HCT116 (cell line): ENCODE results near the gene KCNK10. TPM values are rescaled to one million over a fixed set of nuclear protein-coding genes. Genes with fewer than 3 reads are reported as not detected.

Source experiments
- ATAC-seq: fragments of 200-7000 bp; cut with Tn5 transposase; 2 replicates; pipeline ENCODE4 v1.9.1; 2020; ENCODE audit warnings: mild to moderate bottlenecking, moderate library complexity
- BruUV-seq: library from RNA; stranded (reverse); fragments of 400-500 nt; replicated peaks from 2 replicates; lab custom pipeline; 2021; lab: Mats Ljungman, UMichigan
- CTCF ChIA-PET: fragments of 300-600 bp; sonication (Branson Sonifier 250); formaldehyde crosslinking; loops from one replicate; lab custom pipeline; 2021; ENCODE audit warnings: antibody characterized with exemption; lab: Charles Lee
- POLR2A ChIA-PET: fragments of 300-600, 350-600 bp; sonication (Branson Sonifier 250); formaldehyde crosslinking; loops from one replicate; lab custom pipeline; 2021; ENCODE audit warnings: antibody characterized with exemption; lab: Charles Lee
- RAD21 ChIA-PET, 2 experiments: fragments of 300-600 bp; sonication (Branson Sonifier 250); formaldehyde crosslinking; loops; one replicate each; lab custom pipeline; 2023; ENCODE audit warnings: low total read pairs in 2 of 2; ENCODE audit not compliant: uncharacterized antibody in 2 of 2, unreplicated experiment in 2 of 2, low non-redundant PET in 1 of 2; lab: Charles Lee
- DNase-seq: peaks from one replicate; pipeline ENCODE4 v3.0.0-alpha.2; 2010; ENCODE audit warnings: low read depth, low spot score
- H2AFZ ChIP-seq: fragments of 200-600 bp; shearing (Covaris generic), sonication (generic); 2 replicates; pipeline ENCODE4 v1.6.1; 2017; ENCODE audit warnings: low read depth, mixed run types, mixed read lengths, antibody characterized with exemption, low read length; ENCODE audit not compliant: poor library complexity, severe bottlenecking
- H3K27ac ChIP-seq: 2 replicates; pipeline ENCODE4 v1.5.1; 2012; ENCODE audit warnings: low read depth, low read length
- H3K27me3 ChIP-seq: fragments of 200-600 bp; sonication (generic); 2 replicates; pipeline ENCODE4 v1.6.1; 2016; ENCODE audit warnings: mixed run types, low read length, mixed read lengths; ENCODE audit not compliant: insufficient read depth
- H3K36me3 ChIP-seq, 2 experiments: fragments of 200-500 bp in 1 of 2; fragments of 200-600 bp in 1 of 2; sonication (Bioruptor generic) in 1 of 2; sonication (generic) in 1 of 2; 2 replicates each; pipeline versions ENCODE4 v1.5.1 to v1.6.1; 2014 to 2016; ENCODE audit warnings: low read length in 2 of 2, inconsistent platforms in 1 of 2, mixed read lengths in 1 of 2, mixed run types in 1 of 2; ENCODE audit not compliant: insufficient read depth in 2 of 2, control insufficient read depth in 1 of 2
- H3K4me1 ChIP-seq, 2 experiments: fragments of 200-600 bp in 1 of 2; sonication (generic) in 1 of 2; 2 replicates each; pipeline versions ENCODE4 v1.5.1 to v1.6.1; 2012 to 2017; ENCODE audit warnings: low read length in 2 of 2, inconsistent platforms in 1 of 2, mild to moderate bottlenecking in 1 of 2, mixed read lengths in 1 of 2, mixed run types in 1 of 2, moderate library complexity in 1 of 2; ENCODE audit not compliant: insufficient read depth in 2 of 2, control insufficient read depth in 1 of 2
- H3K4me2 ChIP-seq: fragments of 200-600 bp; sonication (generic); 2 replicates; pipeline ENCODE4 v1.6.1; 2017; ENCODE audit warnings: mixed run types, low read length, mixed read lengths
- H3K4me3 ChIP-seq, 2 experiments: fragments of 200-600 bp in 1 of 2; sonication (generic) in 1 of 2; replicated peaks in 1 of 2; 2 replicates each; pipeline ENCODE4 v1.5.1; 2011 to 2016; ENCODE audit warnings: low read length in 2 of 2, control low read depth in 1 of 2, low read depth in 1 of 2, mild to moderate bottlenecking in 1 of 2, mixed read lengths in 1 of 2, mixed run types in 1 of 2
- H3K79me2 ChIP-seq: fragments of 200-600 bp; sonication (generic); 2 replicates; pipeline ENCODE4 v1.6.1; 2017; ENCODE audit warnings: mild to moderate bottlenecking, mixed run types, low read length, moderate library complexity, mixed read lengths; ENCODE audit not compliant: insufficient read depth
- H3K9ac ChIP-seq: fragments of 200-600 bp; sonication (generic); 2 replicates; pipeline ENCODE4 v1.6.1; 2016; ENCODE audit warnings: low read length, mixed read lengths
- H3K9me2 ChIP-seq: fragments of 200-600 bp; sonication (generic), shearing (Covaris generic); 2 replicates; pipeline ENCODE4 v1.6.1; 2017; ENCODE audit warnings: mixed run types, mild to moderate bottlenecking, moderate library complexity; ENCODE audit not compliant: insufficient read depth
- H3K9me3 ChIP-seq, 2 experiments: fragments of 200-500 bp in 1 of 2; fragments of 200-600 bp in 1 of 2; sonication (Bioruptor generic) in 1 of 2; sonication (generic) in 1 of 2; 2 replicates each; pipeline ENCODE4 v1.6.1; 2014 to 2017; ENCODE audit warnings: low read length in 2 of 2, mixed read lengths in 2 of 2, inconsistent platforms in 1 of 2, low read depth in 1 of 2, mild to moderate bottlenecking in 1 of 2, mixed run types in 1 of 2, moderate library complexity in 1 of 2; ENCODE audit not compliant: control insufficient read depth in 1 of 2, insufficient read depth in 1 of 2
- H4K20me1 ChIP-seq: fragments of 200-600 bp; sonication (generic), shearing (Covaris generic); 2 replicates; pipeline ENCODE4 v1.6.1; 2017; ENCODE audit warnings: mixed run types, mild to moderate bottlenecking, moderate library complexity; ENCODE audit not compliant: insufficient read depth
- CEBPB ChIP-seq: IDR thresholded peaks from 2 replicates; pipeline ENCODE4 v1.6.1; 2012; ENCODE audit warnings: low read depth
- EZH2phosphoT487 ChIP-seq: fragments of 200-600 bp; IDR thresholded peaks from 2 replicates; pipeline ENCODE4 v1.6.1; 2018; ENCODE audit warnings: antibody characterized with exemption, borderline replicate concordance
- JUND ChIP-seq: IDR thresholded peaks from 2 replicates; pipeline ENCODE4 v1.6.1; 2012
- YY1 ChIP-seq: IDR thresholded peaks from 2 replicates; pipeline ENCODE4 v1.6.1; 2011; ENCODE audit warnings: low read length, low read depth, moderate library complexity, mild to moderate bottlenecking; ENCODE audit not compliant: insufficient replicate concordance; ENCODE audit errors: extremely low read depth
- intact Hi-C: fragments of 100-400 bp; cut with micrococcal nuclease; formaldehyde crosslinking; loops from 2 replicates; pipeline ENCODE4 v1.10.0; 2022
- total RNA-seq: library from RNA; stranded (reverse); gene quantifications from one replicate; pipeline ENCODE4 v1.2.1, GENCODE V29; 2021; ENCODE audit not compliant: unreplicated experiment
- TF ChIP-seq, protein P1 (sequence below): IDR thresholded peaks from 2 replicates; pipeline ENCODE4 v1.6.1; 2012; ENCODE audit warnings: low read depth

The KCNK10 gene
- total RNA-seq, 1 experiment from 2014 or later, result not detected

DNA sequence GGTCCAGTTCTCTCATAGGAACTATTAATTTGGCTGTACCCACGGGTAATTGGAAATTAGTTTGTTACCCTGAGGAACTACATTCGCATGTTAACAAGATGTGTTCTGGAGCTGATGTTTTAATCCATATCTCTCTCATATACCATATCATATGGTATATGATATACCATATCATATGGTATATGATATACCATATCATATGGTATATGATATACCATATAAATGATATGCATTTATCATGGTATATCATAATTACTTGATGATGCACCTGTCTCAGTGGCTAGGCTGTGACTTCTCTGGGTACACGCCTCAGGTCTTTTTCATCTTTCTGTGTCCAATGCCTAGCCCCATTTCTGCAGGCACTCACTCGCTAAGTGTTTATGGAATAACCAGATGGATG is 13.0 kb downstream of the KCNK10 start:
- no peak overlapping the region for H3K27ac ChIP-seq
- intact Hi-C loops, result no loop called here
- no peak for ATAC-seq
- H3K9ac ChIP-seq, result no peak overlapping the region
- H2AFZ ChIP-seq, result no peak overlapping the region
- no peak for DNase-seq
- ChIA-PET CTCF (no interaction called here), POLR2A (no interaction called here), RAD21 (no interaction called here)
- no peaks in the 10 kb centered on the region for H3K27me3 ChIP-seq
- H3K36me3 ChIP-seq, result no peaks in the 10 kb centered on the region
- H3K9me2 ChIP-seq, result no peaks in the 10 kb centered on the region
- no peak overlapping the region for H3K4me3 ChIP-seq
- TF ChIP-seq, protein P1, sequence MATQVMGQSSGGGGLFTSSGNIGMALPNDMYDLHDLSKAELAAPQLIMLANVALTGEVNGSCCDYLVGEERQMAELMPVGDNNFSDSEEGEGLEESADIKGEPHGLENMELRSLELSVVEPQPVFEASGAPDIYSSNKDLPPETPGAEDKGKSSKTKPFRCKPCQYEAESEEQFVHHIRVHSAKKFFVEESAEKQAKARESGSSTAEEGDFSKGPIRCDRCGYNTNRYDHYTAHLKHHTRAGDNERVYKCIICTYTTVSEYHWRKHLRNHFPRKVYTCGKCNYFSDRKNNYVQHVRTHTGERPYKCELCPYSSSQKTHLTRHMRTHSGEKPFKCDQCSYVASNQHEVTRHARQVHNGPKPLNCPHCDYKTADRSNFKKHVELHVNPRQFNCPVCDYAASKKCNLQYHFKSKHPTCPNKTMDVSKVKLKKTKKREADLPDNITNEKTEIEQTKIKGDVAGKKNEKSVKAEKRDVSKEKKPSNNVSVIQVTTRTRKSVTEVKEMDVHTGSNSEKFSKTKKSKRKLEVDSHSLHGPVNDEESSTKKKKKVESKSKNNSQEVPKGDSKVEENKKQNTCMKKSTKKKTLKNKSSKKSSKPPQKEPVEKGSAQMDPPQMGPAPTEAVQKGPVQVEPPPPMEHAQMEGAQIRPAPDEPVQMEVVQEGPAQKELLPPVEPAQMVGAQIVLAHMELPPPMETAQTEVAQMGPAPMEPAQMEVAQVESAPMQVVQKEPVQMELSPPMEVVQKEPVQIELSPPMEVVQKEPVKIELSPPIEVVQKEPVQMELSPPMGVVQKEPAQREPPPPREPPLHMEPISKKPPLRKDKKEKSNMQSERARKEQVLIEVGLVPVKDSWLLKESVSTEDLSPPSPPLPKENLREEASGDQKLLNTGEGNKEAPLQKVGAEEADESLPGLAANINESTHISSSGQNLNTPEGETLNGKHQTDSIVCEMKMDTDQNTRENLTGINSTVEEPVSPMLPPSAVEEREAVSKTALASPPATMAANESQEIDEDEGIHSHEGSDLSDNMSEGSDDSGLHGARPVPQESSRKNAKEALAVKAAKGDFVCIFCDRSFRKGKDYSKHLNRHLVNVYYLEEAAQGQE, result no peak
- TF ChIP-seq YY1 (no peak), JUND (no peak)
- H3K4me1 ChIP-seq, result no peaks in the 10 kb centered on the region
- no peaks in the 10 kb centered on the region for H3K9me3 ChIP-seq
- H3K4me2 ChIP-seq, result no peak overlapping the region
- no TSS peak for BruUV-seq
- no peaks in the 10 kb centered on the region for H3K79me2 ChIP-seq
- H4K20me1 ChIP-seq, result no peaks in the 10 kb centered on the region

DNA sequence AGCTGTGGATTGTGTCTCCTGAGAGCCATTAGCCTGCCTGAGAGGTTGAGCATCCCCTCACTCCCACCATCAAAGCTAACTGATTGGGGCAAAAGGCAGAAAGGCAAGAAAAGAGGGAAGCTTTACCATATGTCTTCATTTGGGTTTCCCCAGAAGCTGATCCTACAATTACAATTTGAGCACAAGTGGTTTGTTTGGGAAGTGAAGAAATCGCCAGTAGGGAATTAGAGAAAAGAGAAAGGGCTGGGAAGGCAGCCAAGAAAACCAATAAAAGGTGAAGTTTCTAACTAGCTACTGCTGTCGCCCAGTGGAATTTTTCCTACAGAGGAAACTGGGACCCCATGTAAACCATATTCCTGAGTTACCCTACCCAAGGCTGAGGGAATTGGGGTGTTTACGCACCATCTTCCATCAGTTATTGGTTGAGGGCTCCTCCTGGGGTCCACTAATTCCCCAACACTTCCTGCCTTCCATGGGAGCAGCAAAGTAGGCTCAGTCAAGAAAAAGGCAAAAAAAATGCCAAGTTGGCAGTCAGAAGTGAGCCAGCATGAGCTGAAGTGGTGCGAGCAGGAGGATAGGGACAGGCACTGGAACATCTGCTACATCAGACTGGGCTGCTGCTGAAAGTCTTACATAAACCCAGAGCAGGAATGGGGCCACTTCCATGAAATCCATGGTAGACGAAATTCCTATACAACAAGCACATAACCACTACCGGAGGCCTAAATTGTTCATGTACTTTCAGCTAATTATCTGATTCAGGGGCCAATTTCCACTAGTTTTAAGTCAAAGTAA is 17.3 kb downstream of the KCNK10 start:
- Histone ChIP-seq H3K9ac (no peak overlapping the region), H4K20me1 (no peaks in the 10 kb centered on the region), H3K27ac (no peak overlapping the region), H3K36me3 (no peaks in the 10 kb centered on the region), H3K4me3 (no peak overlapping the region), H3K9me3 (no peaks in the 10 kb centered on the region), H3K4me2 (no peak overlapping the region), H3K79me2 (no peaks in the 10 kb centered on the region)
- BruUV-seq, result no TSS peak
- POLR2A ChIA-PET, result no interaction called here
- RAD21 ChIA-PET, result no interaction called here
- no peak for DNase-seq
- TF ChIP-seq EZH2phosphoT487 (no peak), CEBPB (no peak)
- TF ChIP-seq, all 23 proteins: peak for 0
- intact Hi-C loops, result no loop called here
- ATAC-seq, result no peak
- CTCF ChIA-PET, result no interaction called here
- Histone ChIP-seq H2AFZ (no peak overlapping the region), H3K27me3 (no peaks in the 10 kb centered on the region), H3K4me1 (no peaks in the 10 kb centered on the region), H3K9me2 (no peaks in the 10 kb centered on the region)
